ENCODE data around the gene SIK2.
"Not testable (repeated sequence)": the region's sequence is repeated elsewhere in the genome, so short reads cannot be mapped to it uniquely, and the experiment has no call there.

The SIK2 gene

DNA sequence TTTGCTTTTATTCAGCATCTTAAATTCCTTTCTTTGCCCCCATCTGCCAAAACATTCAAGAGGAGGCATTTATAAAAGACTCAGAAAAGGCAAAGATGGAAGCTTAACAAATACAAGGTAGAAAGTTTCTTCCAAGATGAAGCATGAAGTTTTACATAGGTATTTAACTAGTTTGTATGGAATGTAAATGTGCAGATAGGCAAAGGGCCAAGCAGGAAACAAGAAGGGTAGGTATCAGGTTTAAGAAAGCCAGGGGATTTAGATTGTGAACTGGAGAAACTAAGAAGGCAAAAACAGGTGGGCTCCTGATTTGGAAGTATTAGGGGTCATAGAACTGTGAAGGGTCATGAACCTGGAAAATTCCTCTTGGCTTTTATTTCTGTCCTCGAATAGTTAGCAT lies 101.3 kb downstream of the SIK2 start:
- DNase-seq: no peak

DNA sequence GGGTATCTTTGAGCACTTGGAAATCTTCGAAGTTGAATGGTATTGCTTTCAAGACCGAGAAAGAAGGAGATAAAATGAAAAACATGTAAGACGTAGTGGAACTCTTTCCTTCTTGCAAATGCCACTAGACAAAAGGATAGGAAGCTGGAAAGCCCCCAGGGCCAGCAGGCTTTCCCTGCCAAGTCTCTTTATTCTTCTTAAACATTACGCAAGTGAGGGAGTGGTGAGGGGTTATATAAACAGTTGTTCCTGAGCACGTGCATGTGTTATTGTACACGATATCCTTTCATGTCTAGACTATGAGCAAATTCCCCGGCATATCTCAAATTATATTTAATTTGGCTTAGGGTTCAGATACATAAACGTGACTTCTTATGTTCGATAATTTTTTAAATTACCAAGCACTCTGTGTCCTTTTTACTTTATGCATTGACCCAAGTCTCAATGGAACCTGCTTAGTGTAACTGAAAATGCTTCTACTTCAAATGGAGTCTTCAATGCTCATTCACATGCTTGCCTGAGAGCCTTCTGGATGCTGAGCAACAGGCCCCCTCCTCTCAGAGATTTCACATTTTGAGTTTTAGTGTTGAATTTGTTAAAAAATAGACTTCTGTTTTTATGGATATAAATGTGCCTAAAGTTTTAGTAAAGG lies 104.9 kb downstream of the SIK2 start:
- peak; percentile 61 for DNase-seq

DNA sequence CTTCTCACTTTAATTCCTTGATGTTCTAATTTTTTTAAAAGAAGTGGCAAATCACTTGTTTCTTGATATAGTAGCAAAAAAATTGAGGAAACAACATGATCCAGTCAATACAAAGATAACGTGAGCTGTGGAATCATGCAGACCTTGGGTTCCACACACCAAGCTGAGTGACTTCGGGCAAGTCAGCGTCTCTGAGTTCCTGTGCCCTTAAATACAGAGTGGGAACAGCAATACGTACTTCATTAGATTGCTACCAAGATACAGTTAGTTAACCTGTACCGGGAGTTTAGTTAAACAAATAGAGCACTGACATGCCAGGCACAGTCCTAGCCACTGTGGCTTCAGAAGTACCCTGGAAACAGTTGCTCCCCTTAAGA lies 105.4 kb downstream of the SIK2 start:
- no peak for DNase-seq

DNA sequence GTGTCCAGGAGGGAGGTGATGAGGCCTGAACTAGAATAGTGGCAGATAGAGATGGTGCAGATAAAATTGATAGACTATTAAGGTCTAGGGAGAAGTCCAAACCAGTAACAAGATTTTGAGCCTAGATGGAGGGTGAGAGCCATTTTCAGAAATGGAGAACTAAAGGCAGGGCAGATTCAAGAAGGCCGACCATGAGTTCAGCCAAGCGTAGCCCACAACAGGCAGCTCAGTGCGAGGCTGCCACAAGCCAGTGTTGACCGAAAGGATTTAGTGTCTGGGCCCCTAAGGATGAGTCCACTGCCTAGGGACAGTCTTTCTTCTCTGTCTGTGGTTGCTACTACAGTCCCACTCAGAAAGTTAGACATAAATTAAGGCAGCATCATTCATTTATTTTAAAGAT lies 112.3 kb downstream of the SIK2 start:
- DNase-seq: no peak

DNA sequence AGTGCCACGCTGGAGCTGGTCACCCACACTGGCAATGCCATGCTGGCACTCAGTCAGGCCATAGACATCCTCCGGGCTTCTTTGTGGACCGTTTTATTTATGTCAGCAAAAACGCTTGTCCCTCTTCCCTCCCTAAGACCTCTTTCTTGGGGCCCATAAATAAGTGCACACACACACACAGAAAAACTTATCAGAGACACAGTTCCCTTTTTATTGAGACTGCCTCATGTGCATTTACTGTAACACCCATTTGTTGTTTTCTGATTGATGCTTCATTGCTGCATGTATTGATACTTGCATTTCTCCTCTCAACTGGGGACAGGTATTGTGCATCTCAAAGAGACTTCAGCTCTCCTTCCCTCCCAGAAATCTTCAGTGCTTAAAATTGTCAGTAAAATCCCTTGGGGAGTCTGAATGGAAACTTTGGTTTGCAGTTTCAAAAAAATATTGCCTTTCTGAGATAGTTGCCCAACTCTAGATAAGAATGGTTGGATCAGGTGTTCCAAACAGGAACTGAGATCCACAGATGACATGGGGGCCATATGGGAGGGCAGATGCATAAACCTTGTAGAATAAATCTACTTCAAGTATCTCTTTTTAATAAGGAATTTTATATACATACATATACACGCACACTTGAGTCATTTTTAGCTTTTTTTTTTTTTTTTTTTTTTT lies 113.0 kb downstream of the SIK2 start:
- DNase-seq: no peak

DNA sequence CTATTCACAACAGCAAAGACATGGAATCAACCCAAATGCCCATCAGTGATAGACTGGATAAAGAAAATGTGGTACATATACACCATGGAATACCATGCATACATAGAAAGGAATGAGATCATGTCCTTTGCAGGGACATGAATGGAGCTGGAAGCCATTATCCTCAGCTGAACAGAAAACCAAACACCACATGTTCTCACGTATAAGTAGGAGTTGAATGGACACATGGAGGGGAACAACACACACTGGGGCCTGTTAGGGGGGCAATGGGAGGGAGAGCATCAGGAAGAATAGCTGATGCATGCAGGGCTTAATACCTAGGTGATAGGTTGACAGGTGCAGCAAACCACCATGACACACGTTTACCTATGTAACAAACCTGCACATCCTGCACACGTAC lies 115.4 kb downstream of the SIK2 start:
- DNase-seq: not testable (repeated sequence)

DNA sequence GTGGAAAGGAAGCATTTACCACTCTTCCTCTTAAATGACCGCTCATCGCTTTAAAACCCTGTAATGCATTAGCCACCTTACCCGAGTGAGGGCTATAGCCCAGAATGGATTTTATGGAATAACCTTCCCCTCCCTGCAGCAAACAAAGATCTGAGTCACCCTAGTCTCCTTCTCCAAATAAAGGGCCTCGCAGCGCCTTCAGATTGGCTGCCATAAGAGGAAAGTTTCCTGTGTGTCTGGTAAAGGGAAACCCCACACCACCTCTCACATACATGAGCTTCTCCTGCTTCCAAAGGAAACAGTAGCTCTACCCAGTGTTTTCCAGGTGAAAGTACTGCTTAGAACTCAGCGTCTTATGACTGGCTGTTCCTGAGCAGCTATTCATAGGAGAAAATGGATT lies 116.2 kb downstream of the SIK2 start:
- DNase-seq: no peak

DNA sequence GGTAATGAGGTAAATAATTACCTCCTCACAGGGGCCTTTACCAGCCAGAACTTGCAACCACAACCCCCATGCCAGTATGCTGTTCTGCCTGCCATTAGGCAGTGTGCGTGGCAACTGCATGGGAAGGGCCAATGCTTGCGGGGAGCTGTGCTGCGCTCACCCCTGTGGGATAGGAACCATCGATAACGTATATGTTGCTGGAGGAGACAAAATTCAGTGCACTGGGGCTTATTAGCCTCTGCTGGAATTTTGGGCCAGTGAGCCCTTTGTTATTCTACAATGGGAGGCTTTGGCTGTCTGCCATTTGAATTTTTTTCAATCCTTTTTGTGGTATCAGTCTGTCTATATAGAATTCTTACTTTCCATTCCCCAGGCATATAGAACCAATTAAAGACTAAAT lies 116.6 kb downstream of the SIK2 start:
- DNase-seq: no peak

DNA sequence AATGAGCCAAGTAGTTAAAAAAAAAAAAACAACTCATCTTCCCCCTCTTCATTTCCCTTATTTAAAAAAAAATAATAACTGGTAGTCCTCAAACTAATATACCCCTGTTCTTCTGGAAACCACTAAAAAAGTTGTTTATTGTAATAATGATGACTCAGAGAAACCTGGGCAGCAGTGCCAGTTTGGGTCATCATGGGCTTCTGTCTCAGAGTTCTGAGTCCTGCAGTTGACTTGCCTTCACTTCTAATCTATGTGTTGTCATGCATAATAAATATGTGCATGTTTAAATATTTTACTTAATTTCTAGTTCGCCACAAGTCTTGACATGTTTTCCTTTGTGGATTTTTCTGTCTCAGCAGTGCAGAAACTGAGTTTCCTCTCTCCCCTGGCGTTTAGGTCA lies 117.1 kb downstream of the SIK2 start:
- DNase-seq: no peak

DNA sequence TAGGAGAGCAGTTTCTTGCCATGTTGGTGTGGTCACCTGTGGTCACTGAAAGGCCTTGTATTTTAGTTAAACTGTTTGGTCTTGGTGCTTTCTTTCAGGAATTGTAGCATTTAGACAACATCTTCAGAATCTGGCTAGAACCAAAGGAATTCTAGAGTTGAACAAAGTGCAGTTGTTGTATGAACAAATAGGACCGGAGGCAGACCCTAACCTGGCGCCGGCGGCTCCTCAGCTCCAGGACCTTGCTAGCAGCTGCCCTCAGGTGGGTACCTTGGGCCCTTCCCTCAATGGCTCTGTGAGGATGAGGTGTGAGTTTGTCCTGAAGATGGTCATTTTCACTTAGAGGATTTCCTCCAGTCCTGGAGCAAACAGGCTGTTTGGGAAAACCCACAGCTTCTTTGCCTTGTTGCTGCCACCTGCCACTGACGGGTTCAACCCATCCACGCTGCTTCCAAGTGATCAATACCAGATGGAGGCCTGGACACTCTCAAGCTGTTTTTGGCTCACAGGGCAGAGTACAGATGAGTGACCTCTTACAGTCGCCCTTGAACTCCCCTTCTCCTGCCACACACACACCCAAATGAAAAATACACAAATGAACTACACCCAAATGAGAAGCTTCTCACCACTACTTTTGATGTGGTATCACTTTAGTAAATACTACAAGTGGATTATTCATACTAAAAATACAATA lies 118.7 kb downstream of the SIK2 start:
- no peak for DNase-seq

DNA sequence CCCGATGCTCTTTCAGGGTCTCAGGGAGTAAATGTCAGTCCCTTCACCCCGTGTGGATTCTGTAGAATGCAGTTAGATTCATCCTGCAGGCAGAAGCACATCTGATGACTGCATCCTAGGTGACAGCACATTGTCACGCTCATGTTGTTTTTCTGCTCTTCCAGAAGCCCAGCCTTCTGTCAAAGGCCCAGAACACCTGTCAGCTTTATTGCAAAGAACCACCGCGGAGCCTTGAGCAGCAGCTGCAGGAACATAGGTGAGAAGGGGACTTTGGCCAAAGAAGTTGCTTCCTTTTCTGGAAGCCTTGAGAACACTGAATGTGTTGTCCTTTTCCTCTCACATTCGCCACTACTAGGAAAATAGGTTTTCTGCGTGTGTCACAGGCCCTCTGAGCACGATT lies 120.3 kb downstream of the SIK2 start:
- no peak for DNase-seq

DNA sequence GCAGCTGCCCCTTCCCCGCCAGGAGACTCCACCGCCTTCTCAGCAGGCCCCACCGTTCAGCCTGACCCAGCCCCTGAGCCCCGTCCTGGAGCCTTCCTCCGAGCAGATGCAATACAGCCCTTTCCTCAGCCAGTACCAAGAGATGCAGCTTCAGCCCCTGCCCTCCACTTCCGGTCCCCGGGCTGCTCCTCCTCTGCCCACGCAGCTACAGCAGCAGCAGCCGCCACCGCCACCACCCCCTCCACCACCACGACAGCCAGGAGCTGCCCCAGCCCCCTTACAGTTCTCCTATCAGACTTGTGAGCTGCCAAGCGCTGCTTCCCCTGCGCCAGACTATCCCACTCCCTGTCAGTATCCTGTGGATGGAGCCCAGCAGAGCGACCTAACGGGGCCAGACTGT lies 121.3 kb downstream of the SIK2 start:
- DNase-seq: no peak

DNA sequence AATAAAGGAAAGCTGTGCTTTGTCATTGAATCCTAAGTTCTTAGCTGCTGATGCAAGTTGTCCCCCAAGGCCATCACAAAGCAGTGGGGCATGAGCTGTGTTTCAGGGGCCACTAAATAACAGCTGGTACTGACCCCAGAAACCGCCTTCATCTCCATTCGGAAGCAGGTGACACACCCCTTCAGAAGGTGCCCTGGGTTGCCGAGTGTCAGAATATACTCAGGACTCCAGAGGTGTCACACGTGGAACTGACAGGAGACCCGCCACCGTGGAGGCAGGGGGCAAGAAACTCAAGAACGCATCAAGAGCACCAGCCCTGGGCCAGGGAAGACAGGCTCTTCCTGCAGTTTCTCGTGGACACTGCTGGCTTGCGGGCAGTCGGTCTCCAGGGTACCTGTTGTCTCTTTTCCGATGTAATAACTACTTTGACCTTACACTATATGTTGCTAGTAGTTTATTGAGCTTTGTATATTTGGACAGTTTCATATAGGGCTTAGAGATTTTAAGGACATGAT lies 122.4 kb downstream of the SIK2 start:
- DNase-seq: no peak

DNA sequence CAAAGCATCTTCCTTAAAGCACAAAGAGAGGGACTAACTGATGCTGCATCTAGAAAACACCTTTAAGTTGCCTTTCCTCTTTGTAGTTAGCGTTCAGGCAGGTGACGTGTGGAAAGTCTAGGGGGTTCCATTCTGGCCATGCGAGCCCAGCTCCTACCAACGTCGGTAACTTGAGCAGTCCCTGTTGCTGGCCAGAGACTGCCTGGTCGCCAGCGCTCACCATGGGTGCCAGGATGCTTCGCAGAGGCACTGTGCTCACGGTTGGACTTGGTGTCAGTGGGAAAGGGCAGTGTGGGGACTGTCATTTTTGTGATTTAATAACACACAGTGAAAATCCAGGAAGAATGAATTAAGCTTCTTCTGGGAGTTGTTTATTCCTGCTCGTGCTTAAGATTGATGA lies 123.4 kb downstream of the SIK2 start:
- DNase-seq: no peak

DNA sequence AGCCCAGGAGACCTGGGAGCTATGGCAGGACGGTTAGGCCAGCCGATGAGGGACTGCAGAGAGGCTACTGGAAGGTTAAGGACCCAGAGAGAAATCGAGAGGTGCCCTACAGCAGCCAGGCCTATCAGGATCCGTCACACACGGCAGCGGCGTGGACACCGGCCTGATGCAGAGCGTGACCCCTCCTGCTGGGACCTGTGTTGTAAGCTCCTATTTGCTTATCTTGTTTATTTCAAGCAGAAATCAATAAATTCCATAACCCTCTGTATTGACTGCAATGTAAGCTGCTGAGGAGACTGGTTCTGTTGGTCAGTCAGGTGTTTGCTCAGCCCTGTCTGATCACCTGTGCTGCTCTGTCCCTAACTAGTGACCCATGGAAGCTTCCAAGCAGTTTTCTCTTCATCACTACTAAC lies 124.1 kb downstream of the SIK2 start:
- no peak for DNase-seq

DNA sequence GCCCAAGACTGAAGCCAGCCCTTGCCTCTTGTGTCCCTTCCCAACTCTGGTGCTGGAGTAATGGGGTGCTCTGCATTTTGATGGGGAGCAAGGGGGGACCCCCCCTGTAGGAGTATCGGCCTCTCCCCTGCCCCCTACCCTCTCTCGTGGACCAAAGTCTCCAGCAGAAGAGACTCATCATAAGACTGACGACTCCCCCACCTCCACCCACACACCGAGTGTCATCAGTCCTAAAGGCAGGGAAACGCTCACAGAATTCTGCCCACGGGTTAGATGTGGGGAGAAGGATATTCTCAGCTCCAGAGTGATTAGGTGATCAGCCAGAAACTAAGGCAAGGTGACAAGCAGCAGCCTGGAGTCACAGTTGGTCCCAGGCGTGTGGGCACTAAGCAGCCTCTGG lies 125.2 kb downstream of the SIK2 start:
- no peak for DNase-seq

DNA sequence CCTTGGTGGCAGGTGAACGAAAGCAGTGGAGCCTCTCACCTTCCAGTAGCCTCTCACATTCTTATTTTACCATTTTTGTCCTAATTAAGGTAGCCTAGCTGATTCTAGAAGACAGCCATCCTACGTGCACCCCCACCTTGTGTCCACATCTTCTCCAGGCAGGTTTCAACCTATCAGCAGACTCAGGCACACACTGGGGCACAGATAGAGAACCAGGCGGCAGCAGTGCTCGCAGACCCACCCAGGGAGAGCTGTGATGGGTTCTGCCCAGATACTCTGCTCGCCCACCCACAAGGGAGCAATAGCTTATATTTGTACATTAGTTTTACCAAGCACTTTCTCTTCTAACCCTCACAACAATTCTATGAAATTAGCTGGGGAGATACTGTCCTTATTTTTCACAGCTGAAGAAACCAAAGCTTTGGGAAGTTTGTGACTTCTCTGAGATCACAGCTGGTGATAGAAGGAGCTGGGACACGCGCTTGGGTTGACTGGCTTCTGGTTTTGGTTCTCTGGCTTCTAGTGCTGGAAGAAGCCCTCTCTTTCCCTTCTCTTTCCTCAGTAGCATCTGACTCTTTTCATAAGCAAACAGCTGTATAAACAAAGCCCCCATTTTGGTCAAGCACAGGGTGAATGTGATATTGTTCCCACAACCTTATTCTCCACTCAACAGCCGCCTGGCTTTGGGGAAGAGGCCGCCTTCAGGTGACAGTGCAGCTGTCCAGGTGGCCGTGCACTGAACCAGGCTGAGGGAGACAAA lies 127.0 kb downstream of the SIK2 start:
- DNase-seq: peak; percentile 36

DNA sequence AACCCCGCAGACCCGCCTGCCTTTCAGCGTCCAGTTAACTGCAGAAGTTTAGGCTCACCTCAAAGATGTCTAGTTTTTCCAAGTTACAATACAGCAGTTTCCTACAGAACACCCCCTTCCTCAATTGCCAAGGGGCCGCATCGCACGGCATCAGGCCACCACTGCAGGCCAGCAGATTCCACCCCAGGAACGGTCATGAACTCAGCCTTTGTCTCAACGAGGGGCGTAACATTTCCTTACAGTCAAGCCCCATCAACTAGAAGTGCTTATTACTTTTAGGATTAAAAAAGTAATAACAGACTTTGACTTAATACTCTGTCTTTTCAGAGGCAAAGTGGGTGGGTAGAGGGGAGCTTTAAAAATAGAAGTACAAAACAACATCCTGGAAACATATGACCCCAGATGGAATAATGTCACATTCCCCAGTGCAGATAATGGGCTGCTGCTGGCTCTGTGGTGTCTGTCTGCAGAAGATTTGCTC lies 127.6 kb downstream of the SIK2 start:
- peak; percentile 60 for DNase-seq

DNA sequence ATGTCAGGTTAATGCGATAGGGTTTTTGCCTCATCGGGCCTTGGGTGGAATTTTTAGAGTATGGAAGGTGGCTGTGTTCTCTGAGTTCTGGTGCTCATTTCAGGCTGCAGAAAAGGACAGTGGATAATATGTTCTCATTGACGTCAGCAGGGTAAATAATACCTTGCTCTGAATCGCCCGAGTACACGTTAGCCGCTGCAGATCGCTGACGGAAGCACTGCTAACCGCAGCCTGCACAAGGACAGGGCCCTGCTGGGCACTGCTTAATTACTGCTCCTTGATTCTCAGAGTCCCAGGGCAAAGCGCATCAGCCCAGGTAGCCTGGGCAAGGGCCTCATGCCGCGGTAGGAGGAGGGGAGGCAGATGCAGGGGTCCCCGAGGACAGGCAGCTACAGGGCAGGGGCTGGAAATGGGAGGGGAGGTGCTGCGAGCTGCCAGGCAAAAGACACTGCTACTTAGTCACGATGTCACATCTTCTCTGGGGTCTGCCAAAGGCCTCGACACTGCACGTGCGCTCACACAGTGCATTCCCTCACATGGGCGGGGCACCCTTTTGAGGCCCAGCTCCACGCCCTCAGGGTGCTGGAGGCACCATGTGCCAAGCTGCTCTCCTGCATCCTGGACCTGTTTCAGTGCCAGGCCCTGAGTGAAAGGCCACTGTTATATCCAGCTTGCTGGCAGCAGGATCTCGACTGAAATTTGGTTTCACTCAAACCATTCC lies 128.8 kb downstream of the SIK2 start:
- peak; percentile 69 for DNase-seq

DNA sequence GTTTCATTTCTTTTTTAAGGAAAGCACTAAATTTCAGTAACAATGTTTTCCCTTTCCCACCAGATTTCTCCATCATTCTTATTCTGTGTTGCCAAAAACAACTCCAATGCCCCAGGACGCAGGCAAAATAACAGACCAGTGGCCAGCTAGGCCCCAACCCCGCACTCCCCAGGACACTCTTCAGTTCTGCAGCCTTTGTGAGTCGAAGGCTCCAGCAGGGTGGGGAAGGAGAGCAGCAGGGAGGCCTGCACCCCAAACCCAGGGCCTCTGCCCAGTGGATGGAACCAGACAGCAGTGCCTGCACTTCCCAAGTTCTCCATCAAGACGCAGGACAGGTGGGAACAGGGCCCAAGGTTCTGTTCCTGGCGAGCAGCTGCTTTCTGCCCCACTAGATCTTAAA lies 129.6 kb downstream of the SIK2 start:
- no peak for DNase-seq

DNA sequence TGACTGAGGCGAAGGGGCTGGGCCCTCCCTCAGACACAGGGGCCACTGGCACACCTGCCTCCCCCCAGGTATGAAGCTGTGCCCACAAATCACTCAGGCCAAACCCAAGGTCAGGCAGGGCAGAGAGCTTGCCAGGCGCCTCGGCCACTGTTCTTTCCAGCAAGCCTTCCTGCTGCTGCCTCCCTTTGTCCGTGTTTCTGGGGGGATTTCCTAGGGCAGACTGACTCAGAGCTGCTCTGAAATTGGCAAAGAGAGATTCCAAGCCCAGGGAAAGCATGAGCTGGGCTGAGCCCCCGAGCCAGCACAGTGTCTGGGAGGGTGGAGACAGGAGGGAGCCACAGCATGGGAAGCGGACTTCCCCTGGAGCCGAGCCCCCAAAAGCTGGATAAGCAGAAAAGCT lies 130.8 kb downstream of the SIK2 start:
- peak; percentile 23 for DNase-seq

DNA sequence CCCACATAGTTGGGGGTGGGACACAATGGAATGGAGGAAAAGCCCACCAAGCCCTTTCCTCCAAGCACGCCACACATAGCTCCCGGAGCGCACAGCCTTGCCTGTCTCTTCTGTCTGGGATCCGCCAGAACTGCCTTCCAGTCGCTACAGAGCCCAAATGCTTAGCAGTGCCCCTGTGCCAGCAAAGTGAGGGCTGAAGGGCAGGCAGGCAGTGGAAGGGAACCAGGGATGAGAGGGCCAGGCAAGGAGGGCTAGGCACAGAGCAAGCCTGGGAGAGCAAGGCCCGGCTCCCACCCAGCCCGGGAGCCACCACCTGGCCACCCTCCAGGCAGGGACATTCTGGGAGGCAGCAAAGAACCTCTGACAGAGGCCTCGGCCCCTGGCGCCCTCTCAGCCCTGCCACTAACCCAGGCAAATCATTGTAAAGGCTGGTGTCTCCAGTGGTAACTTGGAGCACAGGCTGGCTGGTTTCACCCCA lies 131.4 kb downstream of the SIK2 start:
- DNase-seq: peak; percentile 33

Data from eye (tissue), 1 donor.